Measurements from ENCODE around the gene MYO1D.

DNA sequence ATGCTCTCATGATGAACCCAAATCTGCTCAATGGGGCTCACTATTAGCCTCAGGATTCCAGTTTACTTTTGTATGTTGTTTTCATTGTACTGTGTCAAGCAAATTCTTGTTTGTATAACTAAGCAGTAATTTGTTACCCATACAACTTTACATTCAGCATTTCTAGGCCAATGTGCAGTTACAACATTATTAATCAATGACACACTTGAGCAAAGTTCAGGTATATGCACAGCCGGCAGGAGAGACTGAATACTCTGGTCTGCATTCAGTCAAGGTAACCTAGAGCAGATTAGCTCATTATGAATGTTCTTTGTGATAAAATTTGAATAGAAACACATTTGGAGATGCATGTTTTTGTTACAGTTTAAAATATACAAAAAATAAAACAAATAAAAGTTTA is 2.2 kb upstream of the MYO1D start:
- TF ChIP-seq, protein P1, sequence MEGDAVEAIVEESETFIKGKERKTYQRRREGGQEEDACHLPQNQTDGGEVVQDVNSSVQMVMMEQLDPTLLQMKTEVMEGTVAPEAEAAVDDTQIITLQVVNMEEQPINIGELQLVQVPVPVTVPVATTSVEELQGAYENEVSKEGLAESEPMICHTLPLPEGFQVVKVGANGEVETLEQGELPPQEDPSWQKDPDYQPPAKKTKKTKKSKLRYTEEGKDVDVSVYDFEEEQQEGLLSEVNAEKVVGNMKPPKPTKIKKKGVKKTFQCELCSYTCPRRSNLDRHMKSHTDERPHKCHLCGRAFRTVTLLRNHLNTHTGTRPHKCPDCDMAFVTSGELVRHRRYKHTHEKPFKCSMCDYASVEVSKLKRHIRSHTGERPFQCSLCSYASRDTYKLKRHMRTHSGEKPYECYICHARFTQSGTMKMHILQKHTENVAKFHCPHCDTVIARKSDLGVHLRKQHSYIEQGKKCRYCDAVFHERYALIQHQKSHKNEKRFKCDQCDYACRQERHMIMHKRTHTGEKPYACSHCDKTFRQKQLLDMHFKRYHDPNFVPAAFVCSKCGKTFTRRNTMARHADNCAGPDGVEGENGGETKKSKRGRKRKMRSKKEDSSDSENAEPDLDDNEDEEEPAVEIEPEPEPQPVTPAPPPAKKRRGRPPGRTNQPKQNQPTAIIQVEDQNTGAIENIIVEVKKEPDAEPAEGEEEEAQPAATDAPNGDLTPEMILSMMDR (IDR thresholded peaks at IDR 0.05), result no peak
- TF ChIP-seq POLR2A (IDR thresholded peaks at IDR 0.05), result no peak
- TF ChIP-seq EP300 (IDR thresholded peaks at IDR 0.05), result no peak
